GM21528 (cell line): ENCODE measurements around the gene INSL4.

ENCODE experiments used
- ATAC-seq: cut with Tn5 transposase; IDR thresholded peaks from one replicate; pipeline ENCODE4 v1.9.1; 2021; ENCODE audit warnings: mild to moderate bottlenecking, moderate library complexity; ENCODE audit not compliant: unreplicated experiment, low FRiP score

Gene INSL4

DNA sequence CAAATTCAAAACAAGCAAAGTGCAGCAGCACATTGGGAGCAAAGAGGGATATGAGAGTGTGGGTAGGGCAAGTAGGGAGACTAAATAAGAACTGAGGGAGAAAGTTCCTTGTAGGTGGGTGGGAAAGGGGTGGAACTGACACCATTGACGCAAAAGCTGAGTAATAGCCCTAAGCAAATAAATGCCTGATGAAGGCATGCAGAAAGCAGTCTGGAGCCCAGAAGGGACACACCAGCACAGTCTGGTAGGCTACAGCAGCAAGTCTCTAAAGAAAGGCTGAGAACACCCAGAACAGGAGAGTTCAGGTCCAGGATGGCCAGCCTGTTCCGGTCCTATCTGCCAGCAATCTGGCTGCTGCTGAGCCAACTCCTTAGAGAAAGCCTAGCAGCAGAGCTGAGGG is at the start of gene INSL4:
Gene INSL4 (plus strand): TSS at position 208 of the 400 bp plus-strand sequence. CDS start 105 bp downstream, at position 313.
- no peak for ATAC-seq

DNA sequence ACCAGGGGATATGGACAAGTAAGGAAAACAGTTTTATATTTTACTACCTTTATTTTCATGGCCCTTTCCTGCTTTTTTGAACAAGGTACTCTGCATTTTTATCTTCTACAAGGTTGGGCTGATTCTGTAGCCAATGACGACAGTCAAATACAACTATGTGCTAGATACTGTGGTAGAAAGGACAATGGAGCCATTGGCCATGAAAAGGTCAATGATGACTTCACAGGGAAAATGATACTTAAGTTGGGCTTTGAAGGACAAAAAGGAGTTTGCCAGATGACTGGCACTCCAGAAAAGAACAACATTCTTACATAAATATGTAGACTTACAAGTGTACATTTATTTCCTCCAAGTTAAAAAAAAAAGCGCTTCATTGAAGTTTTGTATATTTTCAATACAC is 46.4 kb upstream of the INSL4 start:
- no peak for ATAC-seq

DNA sequence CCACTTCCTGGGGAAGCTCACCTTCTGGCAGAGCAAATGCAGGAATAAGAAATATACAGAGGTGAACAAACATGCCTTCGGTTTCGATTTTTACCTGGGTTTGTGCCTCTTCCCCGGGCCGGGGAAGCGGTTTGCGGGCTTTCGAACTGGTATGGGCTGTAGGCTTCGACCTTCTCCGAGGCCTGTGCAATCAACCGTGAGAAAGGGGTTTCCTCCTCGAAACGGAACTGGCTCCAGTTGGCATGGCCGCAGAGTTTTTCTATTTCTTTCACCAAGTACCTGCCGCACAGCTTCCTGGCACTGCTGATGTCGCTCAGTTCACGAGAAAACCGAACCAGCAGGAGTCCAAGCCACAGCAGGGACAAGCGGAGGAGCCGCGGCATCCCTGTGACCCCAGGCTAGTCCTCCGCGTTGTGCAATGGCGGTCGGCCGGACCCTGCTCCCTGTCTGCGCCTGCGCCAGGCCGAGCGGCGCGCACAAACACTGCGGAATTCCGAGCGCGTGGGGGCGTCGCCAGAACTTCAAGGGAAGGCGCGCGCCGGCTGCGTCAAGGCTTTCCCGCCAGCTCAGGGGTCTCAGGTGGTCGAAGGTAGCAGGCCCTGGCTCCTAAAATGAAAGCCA is 45.9 kb upstream of the INSL4 start, which contains the start of gene INSL6:
Gene INSL6 (minus strand): TSS at position 420 of the 621 bp plus-strand sequence. CDS start 37 bp downstream, at position 383.
- ATAC-seq = no peak

DNA sequence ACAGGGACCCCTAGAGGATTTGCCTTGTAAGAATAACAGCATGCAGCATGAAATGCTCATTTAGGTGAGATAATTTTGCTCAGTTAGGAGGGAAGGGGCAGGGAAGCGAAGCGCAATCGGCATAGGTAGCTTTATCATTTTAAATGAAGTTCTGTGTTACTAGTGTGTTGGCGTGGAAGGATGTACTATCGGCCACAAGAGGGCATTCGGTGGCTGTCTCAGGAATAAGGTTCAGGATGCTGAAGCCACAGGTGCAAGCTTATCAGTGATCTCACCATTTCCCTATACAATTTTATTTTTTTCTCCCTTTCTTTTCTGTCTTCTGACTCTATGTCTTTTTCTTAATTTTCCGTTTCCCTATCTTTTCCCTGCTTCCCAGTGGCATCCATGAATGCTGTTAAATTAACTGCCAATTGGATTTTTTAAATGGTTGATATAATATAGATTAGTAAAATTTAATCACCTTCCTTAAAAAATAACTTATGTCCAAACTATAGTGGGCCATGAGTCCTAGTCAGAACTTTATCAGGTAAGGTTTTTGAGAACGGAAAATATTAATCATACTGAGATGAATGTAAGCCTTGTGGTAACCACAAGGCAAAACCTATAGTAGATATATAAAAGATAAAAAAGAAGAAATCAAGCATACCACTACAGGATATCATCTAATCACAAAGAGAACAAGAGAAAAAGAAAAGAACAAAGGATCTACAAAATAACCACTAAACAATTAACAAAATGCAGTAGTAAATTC is 44.6 kb upstream of the INSL4 start:
- ATAC-seq = no peak

DNA sequence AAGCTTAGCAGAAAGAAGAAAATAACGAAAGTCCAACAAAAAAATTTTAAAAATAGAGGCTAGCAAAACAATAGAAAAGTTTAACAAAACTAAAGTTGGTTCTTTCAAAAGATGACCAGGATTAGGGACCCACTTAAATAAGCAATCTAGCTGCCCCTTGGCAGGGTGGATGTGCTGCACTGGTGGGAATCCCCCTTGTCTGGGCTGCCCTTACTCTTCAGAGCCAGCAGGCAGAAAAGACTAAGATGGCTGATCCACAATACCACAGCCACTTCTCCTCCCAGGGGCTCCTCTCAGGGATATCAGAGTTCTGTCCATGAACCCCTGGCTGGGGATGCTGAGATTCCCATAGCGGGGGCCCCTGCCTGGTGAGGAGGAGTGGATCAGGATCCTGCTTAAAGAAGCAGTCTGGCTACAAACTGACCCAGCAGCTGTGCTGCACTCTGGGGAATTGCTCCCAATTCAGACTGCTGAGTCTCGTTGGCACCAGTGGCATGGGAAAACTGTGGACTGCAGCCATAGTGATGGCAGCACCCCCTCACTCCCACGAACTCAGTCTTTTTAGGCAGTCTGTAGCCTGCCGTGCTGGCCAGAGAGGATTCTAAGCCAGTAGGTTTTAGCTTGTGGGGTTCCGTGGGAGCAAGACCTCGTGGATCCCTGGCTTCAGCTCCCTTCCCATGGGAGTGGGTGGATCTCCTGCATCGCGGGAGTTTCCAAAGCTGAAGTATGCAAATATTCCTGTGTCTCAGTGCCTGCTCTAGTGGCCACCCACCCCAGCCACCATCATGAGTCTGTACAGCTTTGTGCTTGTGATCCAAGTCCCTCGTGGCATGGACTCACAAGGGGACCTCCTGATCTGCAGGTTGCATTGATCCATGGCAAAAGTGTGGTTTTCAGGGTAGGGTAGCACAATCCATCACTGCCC is 42.9 kb upstream of the INSL4 start:
- ATAC-seq = no peak

DNA sequence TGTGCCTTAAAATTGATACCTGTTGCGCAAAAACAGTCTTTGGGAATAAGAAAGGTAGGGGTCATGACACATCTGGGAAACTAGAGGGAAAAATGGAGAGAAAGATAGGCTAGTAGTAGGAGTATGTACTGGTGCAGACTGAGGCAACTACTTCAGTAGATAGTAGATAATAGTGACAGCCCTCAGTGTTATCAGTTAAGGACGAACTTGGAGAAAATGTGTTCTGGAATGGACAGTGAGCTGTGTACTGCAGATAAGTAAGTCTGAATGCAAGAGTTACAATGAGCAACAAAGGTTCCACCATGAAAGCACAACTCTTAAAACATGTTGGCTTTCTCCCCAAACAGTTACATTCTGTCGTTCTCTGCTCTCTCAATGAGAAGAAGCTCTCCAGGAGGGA is 39.2 kb upstream of the INSL4 start:
- no peak for ATAC-seq

DNA sequence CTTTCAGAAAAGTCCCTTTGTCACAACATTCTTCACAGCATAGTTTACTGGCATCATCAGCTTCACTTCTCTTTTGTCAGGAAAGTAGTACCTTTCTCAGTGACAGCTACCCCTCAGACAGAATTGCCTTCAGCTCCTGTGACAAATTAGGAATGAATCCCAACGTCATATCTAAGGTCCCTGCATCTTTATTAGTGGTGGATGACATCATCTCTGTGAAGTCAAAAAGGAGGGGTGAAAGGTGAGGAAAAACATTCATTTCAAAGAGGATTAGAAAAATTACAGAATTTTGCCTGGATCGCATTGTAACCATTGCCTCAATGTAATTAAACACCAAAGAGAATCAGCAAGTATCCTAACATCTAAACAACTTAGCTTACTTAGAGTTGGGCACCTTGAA is 37.9 kb upstream of the INSL4 start:
- no peak for ATAC-seq

DNA sequence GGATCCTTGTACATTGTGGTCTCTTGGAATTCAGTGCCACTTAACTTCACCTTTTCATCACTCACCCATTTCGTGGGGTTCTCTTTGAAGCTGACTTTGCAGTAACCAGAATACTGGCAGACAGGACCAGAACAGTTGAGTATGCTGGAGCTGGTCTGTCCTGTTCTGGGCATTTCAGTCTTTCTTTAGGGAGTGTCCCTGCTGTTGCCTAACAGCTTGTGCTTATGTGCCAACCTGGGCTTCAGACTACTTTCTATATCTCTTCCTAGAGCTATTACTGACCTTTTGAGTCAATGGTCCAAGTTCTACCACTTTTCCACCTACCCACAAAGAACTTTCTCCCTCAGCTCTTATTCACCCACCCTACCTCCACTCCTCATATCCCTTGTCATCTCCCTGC is 35.8 kb upstream of the INSL4 start:
- ATAC-seq = no peak

DNA sequence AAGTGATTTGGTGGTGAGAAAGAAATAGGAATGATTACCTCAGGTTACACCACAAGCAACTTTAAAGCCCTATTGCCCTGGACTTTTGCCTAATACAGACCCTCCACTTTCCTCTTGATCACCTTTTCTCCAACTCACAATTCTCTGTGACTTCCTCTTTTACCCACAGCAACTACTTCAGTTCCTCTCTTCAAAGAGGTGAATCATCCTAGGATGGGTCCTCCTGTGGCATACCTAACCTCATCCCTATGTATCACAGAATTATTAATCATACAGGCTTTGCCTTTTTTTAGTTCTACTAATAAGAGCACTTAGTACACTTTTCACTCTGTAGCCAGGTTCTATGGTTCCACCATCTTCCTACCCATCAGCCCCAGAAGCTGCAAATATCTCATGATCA is 26.1 kb upstream of the INSL4 start:
- no peak for ATAC-seq

DNA sequence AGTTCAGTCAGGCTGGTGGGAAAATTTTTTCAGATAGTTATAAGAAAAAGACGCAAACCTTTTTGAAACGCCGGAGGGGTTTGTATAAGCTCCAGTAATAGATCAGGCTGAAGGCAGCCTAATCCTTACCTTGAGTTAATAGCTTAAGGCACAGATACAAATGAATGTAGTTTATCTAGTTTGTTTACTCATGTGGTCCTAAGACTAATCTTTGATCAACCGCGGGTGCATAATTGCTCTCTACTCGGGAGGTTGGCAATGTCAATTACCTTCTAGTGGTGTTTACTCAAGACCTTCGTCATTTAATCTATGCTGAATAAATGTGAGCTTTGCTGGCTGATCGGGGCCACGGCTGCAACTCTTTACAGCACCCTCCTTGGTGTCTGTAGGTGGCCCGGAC is 665 bp upstream of the INSL4 start:
- ATAC-seq = no peak

DNA sequence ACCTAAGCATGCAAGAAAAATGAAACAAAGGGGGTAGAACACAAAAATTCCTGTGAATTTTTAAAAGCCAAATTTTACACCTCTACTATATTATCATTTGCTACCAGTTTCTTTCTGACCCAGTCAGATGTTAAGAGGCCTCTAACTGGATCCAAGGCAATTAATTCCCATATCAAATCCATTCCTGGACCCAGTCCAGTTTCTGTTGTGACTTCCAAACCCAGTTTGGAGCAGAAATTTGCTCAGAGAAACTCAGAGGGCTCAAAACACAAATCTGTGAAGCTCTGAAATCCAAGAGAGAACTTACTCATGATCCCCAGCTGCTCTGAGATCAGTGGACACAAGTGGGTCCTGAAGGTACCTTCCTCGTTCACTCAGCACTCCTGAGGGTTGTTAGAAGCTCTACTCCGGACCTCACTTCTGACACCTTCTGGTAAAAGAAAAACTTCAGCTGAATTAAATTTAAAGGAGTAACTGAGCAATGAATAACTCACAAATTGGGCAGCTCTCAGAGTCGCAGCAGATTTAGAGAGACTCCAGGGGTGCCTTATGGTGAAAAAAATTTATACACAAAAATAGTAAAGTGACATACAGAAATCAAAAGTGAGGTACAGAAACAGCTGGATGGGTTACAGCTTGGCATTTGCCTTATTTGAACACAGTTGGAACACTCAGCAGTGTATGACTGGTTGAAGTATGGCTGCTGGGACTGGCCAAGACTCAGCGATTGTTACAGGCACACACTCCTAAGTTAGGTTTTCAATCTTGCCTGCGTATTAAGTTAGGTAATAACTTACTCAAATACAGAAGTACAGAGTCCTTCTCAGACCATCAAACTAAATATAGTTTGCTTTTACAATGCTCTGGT is 32.4 kb downstream of the INSL4 start:
- ATAC-seq = no peak

DNA sequence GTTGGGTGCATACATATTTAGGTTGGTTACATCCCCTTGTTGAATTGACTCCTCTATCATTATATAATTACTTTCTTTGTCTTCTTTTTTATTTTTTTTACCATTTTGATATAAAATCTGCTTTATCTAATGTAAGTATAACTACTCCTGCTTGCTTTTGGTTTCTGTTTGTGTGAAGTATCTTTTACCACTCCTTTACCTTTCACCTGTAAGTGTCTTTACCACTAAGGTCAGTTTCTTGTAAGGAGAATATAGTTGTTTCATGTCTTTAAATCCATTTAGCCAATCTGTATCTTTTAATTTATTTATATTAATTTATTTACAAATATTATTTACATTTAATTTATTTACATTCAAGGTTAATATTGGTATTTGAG is 33.0 kb downstream of the INSL4 start:
- ATAC-seq = no peak

DNA sequence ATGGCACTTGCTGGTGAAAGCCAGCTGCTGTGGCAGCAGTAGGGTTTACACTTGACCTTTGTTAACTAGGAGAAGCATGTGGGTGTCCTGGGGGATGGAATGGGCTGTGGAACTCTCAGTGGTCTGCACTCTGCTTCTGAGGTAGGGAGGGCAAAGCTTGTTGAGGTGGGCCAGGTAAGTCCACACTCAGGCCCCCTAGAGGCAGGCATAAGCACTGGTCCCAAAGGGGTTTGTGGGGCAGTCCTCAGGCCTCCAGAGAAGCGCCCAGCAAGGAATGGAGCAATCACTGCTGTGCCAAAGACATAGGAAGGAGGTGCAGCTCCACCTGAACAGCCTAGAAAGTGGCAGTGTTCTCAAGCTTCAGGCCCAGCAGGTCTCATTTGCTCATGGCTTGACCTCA is 34.7 kb downstream of the INSL4 start:
- ATAC-seq = no peak

DNA sequence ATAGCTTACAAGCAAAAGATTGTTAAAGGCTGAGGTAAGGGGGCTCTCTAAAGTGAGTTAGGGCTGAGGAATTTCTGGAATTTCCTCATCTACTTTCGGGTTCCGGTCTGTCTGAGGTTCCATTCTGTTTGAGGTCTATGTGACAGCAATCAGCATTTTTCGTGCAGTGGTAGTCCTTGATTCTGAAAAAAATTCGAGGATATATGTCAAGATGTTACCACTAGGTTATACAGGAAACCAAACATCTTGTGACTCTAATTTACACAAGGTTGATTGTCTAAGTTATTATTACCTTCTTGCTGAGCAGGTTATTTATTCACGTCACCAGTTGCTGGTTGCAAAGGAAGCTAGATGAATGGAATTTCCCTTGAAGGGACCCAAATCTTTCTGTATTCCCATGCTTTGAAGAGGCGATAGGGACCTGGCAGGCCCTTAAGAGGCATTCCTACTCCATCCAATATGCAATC is 38.1 kb downstream of the INSL4 start:
- no peak for ATAC-seq

DNA sequence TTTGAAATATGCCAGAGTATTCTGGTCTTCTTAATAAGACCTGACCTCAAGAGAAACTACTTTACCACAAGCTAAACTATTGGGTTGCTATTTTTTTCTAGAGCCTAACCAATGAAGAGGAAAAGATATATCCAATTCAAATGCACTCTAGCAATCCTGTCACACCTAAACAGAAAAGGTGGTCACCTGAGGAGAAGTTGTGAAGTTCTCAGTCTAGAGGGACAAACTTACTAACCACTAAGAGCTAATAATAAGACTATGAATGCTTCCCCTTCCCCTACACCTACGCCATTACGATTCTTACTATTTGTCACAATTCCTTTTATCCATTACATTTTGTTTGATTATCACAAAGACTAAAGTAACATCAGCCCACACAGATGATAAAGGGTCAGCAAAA is 43.6 kb downstream of the INSL4 start:
- no peak for ATAC-seq

DNA sequence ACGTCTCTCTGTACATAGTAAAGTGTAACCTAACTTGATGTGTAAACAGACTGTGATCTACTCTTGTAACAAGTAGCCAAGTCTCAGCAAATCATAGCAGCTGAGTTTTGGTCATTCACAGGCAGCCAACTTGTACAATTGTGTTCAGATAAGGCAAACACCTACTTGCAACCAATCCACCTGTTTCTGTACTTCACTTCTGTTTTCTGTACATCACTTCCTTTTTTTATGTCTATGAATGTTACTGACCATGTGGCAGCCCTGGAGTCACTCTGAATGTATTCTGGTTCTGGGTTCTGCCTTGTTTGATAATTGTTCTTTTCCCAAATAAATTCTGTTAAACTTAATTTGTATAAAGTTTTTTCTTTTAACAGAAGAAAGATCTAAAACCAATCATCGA is 47.3 kb downstream of the INSL4 start:
- ATAC-seq = no peak
